GM12878 (cell line): ENCODE results near the gene TPST1. TPM values are rescaled to one million over a fixed set of nuclear protein-coding genes. Genes with fewer than 3 reads are reported as not detected.

Source experiments
- ATAC-seq: fragments of 200-7000 bp; cut with Tn5 transposase; 3 replicates; pipeline ENCODE4 v1.9.1; 2020; ENCODE audit warnings: mild to moderate bottlenecking, moderate library complexity
- BruUV-seq: library from RNA; stranded (reverse); fragments of 400-500 nt; replicated peaks from 2 replicates; lab custom pipeline; 2021; lab: Mats Ljungman, UMichigan
- CTCF ChIA-PET: fragments of 300-600 bp; sonication (Branson Sonifier 250); formaldehyde crosslinking; extraction: SDS; loops from one replicate; lab custom pipeline; 2021; ENCODE audit warnings: inconsistent platforms; lab: Yijun Ruan, JAX
- POLR2A ChIA-PET: fragments of 350-600 bp; formaldehyde crosslinking; extraction: SDS; loops from one replicate; lab custom pipeline; 2021; ENCODE audit warnings: inconsistent platforms; lab: Charles Lee
- RAD21 ChIA-PET: fragments of 300-600 bp; sonication (Branson Sonifier 250); formaldehyde crosslinking; loops from one replicate; lab custom pipeline; 2023; ENCODE audit warnings: antibody characterized with exemption; ENCODE audit not compliant: unreplicated experiment; lab: Charles Lee
- SMC1A ChIA-PET: fragments of 300-600 bp; sonication (Branson Sonifier 250); formaldehyde crosslinking; loops from one replicate; lab custom pipeline; 2023; ENCODE audit not compliant: unreplicated experiment, uncharacterized antibody; lab: Charles Lee
- DNase-seq: peaks from one replicate; pipeline ENCODE4 v3.0.0-alpha.2; 2011; ENCODE audit warnings: low read depth, low spot score
- FAIRE-seq: peaks from 3 replicates; lab custom pipeline; 2011; peaks lifted over from hg19 to GRCh38; lab: Jason Lieb, UNC
- H2AFZ ChIP-seq: 2 replicates; pipeline ENCODE4 v1.6.0; 2011; ENCODE audit warnings: low read depth, low read length, control low read depth; ENCODE audit not compliant: control insufficient read depth
- H3K27ac ChIP-seq: 2 replicates; pipeline ENCODE4 v1.5.1; 2011; ENCODE audit warnings: control low read depth; ENCODE audit not compliant: control insufficient read depth, insufficient read depth
- H3K27me3 ChIP-seq, 2 experiments: replicated peaks in 1 of 2; 2 replicates each; pipeline versions ENCODE4 v1.6.0 to v1.6.1; 2011; ENCODE audit warnings: low read length in 1 of 2; ENCODE audit not compliant: control insufficient read depth in 2 of 2, insufficient read depth in 2 of 2
- H3K36me3 ChIP-seq, 2 experiments: 2 replicates each; pipeline ENCODE4 v1.5.1; 2011; ENCODE audit warnings: low read length in 1 of 2; ENCODE audit not compliant: control insufficient read depth in 2 of 2, insufficient read depth in 2 of 2
- H3K4me1 ChIP-seq: 2 replicates; pipeline ENCODE4 v1.6.1; 2011; ENCODE audit warnings: mild to moderate bottlenecking, low read length, moderate library complexity, mixed read lengths; ENCODE audit not compliant: control insufficient read depth, insufficient read depth
- H3K4me2 ChIP-seq: 2 replicates; pipeline ENCODE4 v1.6.0; 2011; ENCODE audit warnings: control low read depth; ENCODE audit not compliant: control insufficient read depth, insufficient read depth
- H3K4me3 ChIP-seq: fragments of 200-600 bp; sonication (generic); 2 replicates; pipeline ENCODE4 v1.5.1; 2016
- H3K79me2 ChIP-seq: 2 replicates; pipeline ENCODE4 v1.6.0; 2011; ENCODE audit warnings: low read length; ENCODE audit not compliant: control insufficient read depth, insufficient read depth
- H3K9ac ChIP-seq: 2 replicates; pipeline ENCODE4 v1.8.0; 2011; ENCODE audit warnings: low read length, control low read depth, mixed read lengths; ENCODE audit not compliant: control insufficient read depth, insufficient read depth
- H3K9me3 ChIP-seq: replicated peaks from 3 replicates; pipeline ENCODE4 v1.5.1; 2011; ENCODE audit warnings: mild to moderate bottlenecking, low read length; ENCODE audit not compliant: control insufficient read depth, insufficient read depth
- H4K20me1 ChIP-seq: 2 replicates; pipeline ENCODE4 v1.6.0; 2011; ENCODE audit not compliant: control insufficient read depth, insufficient read depth
- CBX5 ChIP-seq: sonication (generic); IDR thresholded peaks from 2 replicates; pipeline ENCODE4 v1.6.1; 2016; ENCODE audit warnings: low read depth, moderate library complexity, mild to moderate bottlenecking, inconsistent platforms
- CREB1 ChIP-seq: IDR thresholded peaks from 2 replicates; pipeline ENCODE4 v1.6.1; 2012; ENCODE audit warnings: low read depth, mild to moderate bottlenecking, inconsistent platforms
- EED ChIP-seq: sonication (generic); IDR thresholded peaks from 2 replicates; pipeline ENCODE4 v1.6.1; 2016; ENCODE audit warnings: antibody characterized with exemption, low read depth
- EZH2 ChIP-seq: IDR thresholded peaks from 2 replicates; pipeline ENCODE4 v1.6.1; 2012; ENCODE audit warnings: low read depth, mild to moderate bottlenecking, control low read depth, inconsistent platforms, low read length, borderline replicate concordance; ENCODE audit not compliant: control insufficient read depth
- MTA2 ChIP-seq: fragments of 450-650 bp; IDR thresholded peaks from 2 replicates; pipeline ENCODE4 v1.6.1; 2016; ENCODE audit warnings: low read depth, mild to moderate bottlenecking, moderate library complexity
- POLR2AphosphoS2 ChIP-seq: IDR thresholded peaks from 2 replicates; pipeline ENCODE4 v1.6.1; 2011; ENCODE audit warnings: low read depth, mild to moderate bottlenecking, low read length, improper control_type of control experiment, moderate library complexity
- POLR2AphosphoS5 ChIP-seq: IDR thresholded peaks from 2 replicates; pipeline ENCODE4 v1.6.1; 2011; ENCODE audit warnings: mild to moderate bottlenecking, low read length, inconsistent platforms
- RCOR1 ChIP-seq: conservative IDR thresholded peaks from 2 replicates; pipeline ENCODE4 v1.6.1; 2012; ENCODE audit warnings: low read depth, low read length, improper control_type of control experiment
- SMAD5 ChIP-seq: IDR thresholded peaks from 2 replicates; pipeline ENCODE4 v1.6.1; 2016; ENCODE audit warnings: antibody characterized with exemption, low read depth
- STAT3 ChIP-seq: IDR thresholded peaks from 2 replicates; pipeline ENCODE4 v1.6.1; 2011; ENCODE audit warnings: low read depth, low read length, improper control_type of control experiment
- SUPT20H ChIP-seq: IDR thresholded peaks from 2 replicates; pipeline ENCODE4 v1.6.1; 2011; ENCODE audit warnings: low read depth, mild to moderate bottlenecking, low read length, moderate library complexity, borderline replicate concordance; ENCODE audit not compliant: control insufficient read depth
- SUZ12 ChIP-seq: fragments of 200-600 bp; sonication (generic); IDR thresholded peaks from one replicate; pipeline ENCODE4 v1.6.1; 2018; ENCODE audit warnings: antibody characterized with exemption, mild to moderate bottlenecking; ENCODE audit not compliant: unreplicated experiment
- TCF7 ChIP-seq: IDR thresholded peaks from 2 replicates; pipeline ENCODE4 v1.6.1; 2014; ENCODE audit warnings: antibody characterized with exemption, borderline replicate concordance
- ZNF274 ChIP-seq: IDR thresholded peaks from one replicate; pipeline ENCODE4 v1.8.0; 2011; ENCODE audit not compliant: insufficient read length, insufficient read depth
- WGBS: methylation state at CpG from one replicate; pipeline ENCODE4 v1.1.6; 2016; ENCODE audit warnings: low lambda C conversion rate; ENCODE audit not compliant: insufficient replicate concordance, insufficient coverage; ENCODE audit errors: missing lambda C conversion rate; 5-methylcytosine and 5-hydroxymethylcytosine counted together
- in situ Hi-C: fragments of 300-500 bp; cut with MboI; formaldehyde crosslinking; loops from 9 replicates; pipeline ENCODE4 v1.14.3; 2018; ENCODE audit warnings: mixed read lengths
- intact Hi-C: fragments of 100-400 bp; cut with micrococcal nuclease; formaldehyde crosslinking; loops from one replicate; pipeline ENCODE4 v1.14.2; 2022; ENCODE audit not compliant: unreplicated experiment
- polyA plus RNA-seq, 11 experiments: library from polyadenylated mRNA; depleted of rRNA in 4 of 11; unstranded in 6 of 11; stranded (reverse) in 5 of 11; fragments of >200 nt; fragmentation: Nextera tagmentation in 4 of 11; fragmentation: Illumina TruSeq in 1 of 11; extraction: Ambion mirVana in 4 of 11; extraction: Trizol in 1 of 11; gene quantifications; 1 replicate in 1 of 11; 2 replicates in 10 of 11; pipeline versions ENCODE4 v1.2.1 to v1.2.3, GENCODE V29; 2011 to 2016; ENCODE audit warnings: inconsistent platforms in 2 of 11, missing spikeins in 2 of 11, low read depth in 1 of 11
- total RNA-seq, 4 experiments: library from RNA; depleted of rRNA in 3 of 4; stranded (reverse); fragments of >200 nt in 3 of 4; fragmentation: Illumina TruSeq in 1 of 4; extraction: Trizol in 1 of 4; gene quantifications; 2 replicates each; pipeline versions ENCODE4 v1.2.1 to v1.2.3, GENCODE V29; 2013 to 2021
- TF ChIP-seq, protein P1 (sequence below), 3 experiments: IDR thresholded peaks in 2 of 3; conservative IDR thresholded peaks in 1 of 3; 2 replicates each; pipeline ENCODE4 v1.5.1; 2011; ENCODE audit warnings: low read depth in 3 of 3, low read length in 3 of 3, mild to moderate bottlenecking in 3 of 3, control low read depth in 2 of 3, moderate library complexity in 2 of 3, inconsistent platforms in 1 of 3, mixed read lengths in 1 of 3; ENCODE audit not compliant: control insufficient read depth in 2 of 3, insufficient read depth in 1 of 3; ENCODE audit errors: extremely low read depth in 1 of 3
- TF ChIP-seq, protein P2 (sequence below): fragments of 150-350 bp; IDR thresholded peaks from 2 replicates; pipeline ENCODE4 v1.6.1; 2016; ENCODE audit warnings: low read depth, low read length
- TF ChIP-seq, protein P3 (sequence below): fragments of 450-650 bp; IDR thresholded peaks from 2 replicates; pipeline ENCODE4 v1.6.1; 2017; ENCODE audit warnings: low read depth, mild to moderate bottlenecking, moderate library complexity
- TF ChIP-seq, protein P4 (sequence below): IDR thresholded peaks from 2 replicates; pipeline ENCODE4 v1.6.1; 2012; ENCODE audit warnings: low read depth, low read length, improper control_type of control experiment

Gene TPST1
- total and polyA plus RNA-seq, 10 of the 15 experiments (the other 5 are each of a cell fraction or from before 2014, with no cell fraction given): 1.1 to 10.6 (median 7.5) TPM

DNA sequence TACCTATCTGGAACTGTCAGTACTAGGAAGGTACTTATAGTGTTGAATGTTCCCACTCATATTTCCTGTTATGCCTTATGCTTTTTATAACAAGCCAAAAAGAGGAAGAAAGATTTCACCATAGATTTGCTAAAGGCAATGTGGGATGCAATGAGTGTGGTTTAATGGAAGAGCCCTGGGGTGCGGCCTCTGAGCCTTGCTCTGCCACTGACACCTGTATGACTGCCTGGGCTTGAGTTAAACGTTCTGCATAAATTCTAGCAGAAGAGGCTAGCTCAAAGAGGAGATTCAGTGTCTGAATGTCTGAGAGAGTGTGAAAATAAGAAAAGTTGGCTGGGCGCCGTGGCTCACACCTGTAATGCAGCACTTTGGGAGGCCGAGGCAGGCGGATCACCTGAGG lies 143.8 kb downstream of the TPST1 start:
- FAIRE-seq (no peak), DNase-seq (no peak), ATAC-seq (no peak)
- no peak overlapping the region for H3K4me3 ChIP-seq
- intact Hi-C loops (no loop called here), in situ Hi-C loops (no loop called here)
- ChIA-PET CTCF (no interaction called here), POLR2A (no interaction called here), SMC1A (interaction anchor here (1.2 kb wide), 1 partner anchor 15 kb away, joined by 3 read pairs; no protein-coding TSS in a partner anchor), RAD21 (no interaction called here)
- H3K36me3 ChIP-seq: no peaks in the 10 kb centered on the region
- no peaks in the 10 kb centered on the region for H4K20me1 ChIP-seq
- no peaks in the 10 kb centered on the region for H3K79me2 ChIP-seq
- H2AFZ ChIP-seq: no peak overlapping the region
- H3K9me3 ChIP-seq: no peaks in the 10 kb centered on the region
- no peaks in the 10 kb centered on the region for H3K27me3 ChIP-seq
- no peak overlapping the region for H3K4me2 ChIP-seq
- WGBS: 74% methylated on average over 6 of the region's 6 CpGs
- H3K4me1 ChIP-seq: no peaks in the 10 kb centered on the region
- no peak overlapping the region for H3K9ac ChIP-seq
- no peak overlapping the region for H3K27ac ChIP-seq
- BruUV-seq: no TSS peak
- TF ChIP-seq TCF7 (no peak), EED (no peak), CREB1 (no peak), POLR2AphosphoS5 (no peak), ZNF274 (no peak), MTA2 (no peak), RCOR1 (no peak), SMAD5 (no peak), SUPT20H (no peak), SUZ12 (no peak), STAT3 (no peak), CBX5 (no peak), EZH2 (no peak), POLR2AphosphoS2 (no peak)
- TF ChIP-seq, protein P1, sequence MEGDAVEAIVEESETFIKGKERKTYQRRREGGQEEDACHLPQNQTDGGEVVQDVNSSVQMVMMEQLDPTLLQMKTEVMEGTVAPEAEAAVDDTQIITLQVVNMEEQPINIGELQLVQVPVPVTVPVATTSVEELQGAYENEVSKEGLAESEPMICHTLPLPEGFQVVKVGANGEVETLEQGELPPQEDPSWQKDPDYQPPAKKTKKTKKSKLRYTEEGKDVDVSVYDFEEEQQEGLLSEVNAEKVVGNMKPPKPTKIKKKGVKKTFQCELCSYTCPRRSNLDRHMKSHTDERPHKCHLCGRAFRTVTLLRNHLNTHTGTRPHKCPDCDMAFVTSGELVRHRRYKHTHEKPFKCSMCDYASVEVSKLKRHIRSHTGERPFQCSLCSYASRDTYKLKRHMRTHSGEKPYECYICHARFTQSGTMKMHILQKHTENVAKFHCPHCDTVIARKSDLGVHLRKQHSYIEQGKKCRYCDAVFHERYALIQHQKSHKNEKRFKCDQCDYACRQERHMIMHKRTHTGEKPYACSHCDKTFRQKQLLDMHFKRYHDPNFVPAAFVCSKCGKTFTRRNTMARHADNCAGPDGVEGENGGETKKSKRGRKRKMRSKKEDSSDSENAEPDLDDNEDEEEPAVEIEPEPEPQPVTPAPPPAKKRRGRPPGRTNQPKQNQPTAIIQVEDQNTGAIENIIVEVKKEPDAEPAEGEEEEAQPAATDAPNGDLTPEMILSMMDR (IDR thresholded peaks at IDR 0.05 in 2 of 3, conservative IDR thresholded peaks at IDR 0.05 in 1 of 3; ENCODE audit: control insufficient read depth in 2 of 3, extremely low read depth in 1 of 3, insufficient read depth in 1 of 3, low read depth in 3 of 3, low read length in 3 of 3): no peak
- TF ChIP-seq, protein P2, sequence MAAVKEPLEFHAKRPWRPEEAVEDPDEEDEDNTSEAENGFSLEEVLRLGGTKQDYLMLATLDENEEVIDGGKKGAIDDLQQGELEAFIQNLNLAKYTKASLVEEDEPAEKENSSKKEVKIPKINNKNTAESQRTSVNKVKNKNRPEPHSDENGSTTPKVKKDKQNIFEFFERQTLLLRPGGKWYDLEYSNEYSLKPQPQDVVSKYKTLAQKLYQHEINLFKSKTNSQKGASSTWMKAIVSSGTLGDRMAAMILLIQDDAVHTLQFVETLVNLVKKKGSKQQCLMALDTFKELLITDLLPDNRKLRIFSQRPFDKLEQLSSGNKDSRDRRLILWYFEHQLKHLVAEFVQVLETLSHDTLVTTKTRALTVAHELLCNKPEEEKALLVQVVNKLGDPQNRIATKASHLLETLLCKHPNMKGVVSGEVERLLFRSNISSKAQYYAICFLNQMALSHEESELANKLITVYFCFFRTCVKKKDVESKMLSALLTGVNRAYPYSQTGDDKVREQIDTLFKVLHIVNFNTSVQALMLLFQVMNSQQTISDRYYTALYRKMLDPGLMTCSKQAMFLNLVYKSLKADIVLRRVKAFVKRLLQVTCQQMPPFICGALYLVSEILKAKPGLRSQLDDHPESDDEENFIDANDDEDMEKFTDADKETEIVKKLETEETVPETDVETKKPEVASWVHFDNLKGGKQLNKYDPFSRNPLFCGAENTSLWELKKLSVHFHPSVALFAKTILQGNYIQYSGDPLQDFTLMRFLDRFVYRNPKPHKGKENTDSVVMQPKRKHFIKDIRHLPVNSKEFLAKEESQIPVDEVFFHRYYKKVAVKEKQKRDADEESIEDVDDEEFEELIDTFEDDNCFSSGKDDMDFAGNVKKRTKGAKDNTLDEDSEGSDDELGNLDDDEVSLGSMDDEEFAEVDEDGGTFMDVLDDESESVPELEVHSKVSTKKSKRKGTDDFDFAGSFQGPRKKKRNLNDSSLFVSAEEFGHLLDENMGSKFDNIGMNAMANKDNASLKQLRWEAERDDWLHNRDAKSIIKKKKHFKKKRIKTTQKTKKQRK: no peak
- TF ChIP-seq, protein P3, sequence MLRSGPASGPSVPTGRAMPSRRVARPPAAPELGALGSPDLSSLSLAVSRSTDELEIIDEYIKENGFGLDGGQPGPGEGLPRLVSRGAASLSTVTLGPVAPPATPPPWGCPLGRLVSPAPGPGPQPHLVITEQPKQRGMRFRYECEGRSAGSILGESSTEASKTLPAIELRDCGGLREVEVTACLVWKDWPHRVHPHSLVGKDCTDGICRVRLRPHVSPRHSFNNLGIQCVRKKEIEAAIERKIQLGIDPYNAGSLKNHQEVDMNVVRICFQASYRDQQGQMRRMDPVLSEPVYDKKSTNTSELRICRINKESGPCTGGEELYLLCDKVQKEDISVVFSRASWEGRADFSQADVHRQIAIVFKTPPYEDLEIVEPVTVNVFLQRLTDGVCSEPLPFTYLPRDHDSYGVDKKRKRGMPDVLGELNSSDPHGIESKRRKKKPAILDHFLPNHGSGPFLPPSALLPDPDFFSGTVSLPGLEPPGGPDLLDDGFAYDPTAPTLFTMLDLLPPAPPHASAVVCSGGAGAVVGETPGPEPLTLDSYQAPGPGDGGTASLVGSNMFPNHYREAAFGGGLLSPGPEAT: no peak
- TF ChIP-seq, protein P4, sequence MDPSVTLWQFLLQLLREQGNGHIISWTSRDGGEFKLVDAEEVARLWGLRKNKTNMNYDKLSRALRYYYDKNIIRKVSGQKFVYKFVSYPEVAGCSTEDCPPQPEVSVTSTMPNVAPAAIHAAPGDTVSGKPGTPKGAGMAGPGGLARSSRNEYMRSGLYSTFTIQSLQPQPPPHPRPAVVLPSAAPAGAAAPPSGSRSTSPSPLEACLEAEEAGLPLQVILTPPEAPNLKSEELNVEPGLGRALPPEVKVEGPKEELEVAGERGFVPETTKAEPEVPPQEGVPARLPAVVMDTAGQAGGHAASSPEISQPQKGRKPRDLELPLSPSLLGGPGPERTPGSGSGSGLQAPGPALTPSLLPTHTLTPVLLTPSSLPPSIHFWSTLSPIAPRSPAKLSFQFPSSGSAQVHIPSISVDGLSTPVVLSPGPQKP: no peak
